ENCODE results near the gene DIP2B.
"Not testable (repeated sequence)": the region's sequence is repeated elsewhere in the genome, so short reads cannot be mapped to it uniquely, and the experiment has no call there.

DIP2B gene

GRCh38 chr12:50555471-50555885, 50.7 kb downstream of the DIP2B start:
- DNase-seq: no peak

DNA sequence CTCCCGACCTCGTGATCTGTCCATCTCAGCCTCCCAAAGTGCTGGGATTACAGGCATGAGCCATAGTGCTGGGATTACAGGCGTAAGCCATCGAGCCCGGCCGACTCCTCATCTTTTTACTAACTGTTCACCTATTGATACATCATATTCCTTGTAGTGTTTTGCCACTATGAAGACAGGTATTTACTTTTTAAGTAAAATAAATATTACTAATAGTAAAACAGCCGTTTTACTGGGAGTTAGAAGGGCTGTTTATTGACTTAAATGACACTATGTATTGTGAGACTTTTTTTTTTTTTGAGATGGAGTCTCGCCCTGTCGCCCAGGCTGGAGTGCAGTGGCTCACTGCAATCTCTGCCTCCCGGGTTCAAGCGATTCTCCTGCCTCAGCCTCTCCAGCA, 51.5 kb downstream of the DIP2B start:
- no peak for DNase-seq

- not testable (repeated sequence) for DNase-seq
Observed at GRCh38 chr12:50556796-50557195, 52.0 kb downstream of the DIP2B start.

GRCh38 chr12:50557421-50557820, 52.6 kb downstream of the DIP2B start:
- DNase-seq: no peak

DNA sequence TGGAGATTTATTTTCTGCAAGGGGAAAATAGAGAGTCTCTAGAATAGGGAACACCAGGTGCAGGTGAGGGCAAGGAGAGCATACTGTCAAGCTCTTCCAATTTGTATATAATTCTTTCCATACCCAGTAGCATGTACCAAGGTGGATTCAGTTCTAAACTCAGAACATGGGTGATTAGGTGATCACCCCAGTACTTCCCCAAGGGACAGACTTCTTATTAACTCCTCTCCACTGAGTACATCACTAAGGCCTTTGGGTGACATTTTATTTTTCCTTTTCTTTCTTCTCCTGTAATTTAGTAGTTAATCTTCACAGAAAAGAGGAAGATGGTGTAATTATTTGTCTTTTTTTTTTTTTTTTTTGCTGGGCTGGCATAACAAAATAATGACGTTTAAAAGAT, 54.2 kb downstream of the DIP2B start:
- DNase-seq: no peak

GRCh38 chr12:50562520-50563433, 58.0 kb downstream of the DIP2B start:
- no peak for DNase-seq

DNA sequence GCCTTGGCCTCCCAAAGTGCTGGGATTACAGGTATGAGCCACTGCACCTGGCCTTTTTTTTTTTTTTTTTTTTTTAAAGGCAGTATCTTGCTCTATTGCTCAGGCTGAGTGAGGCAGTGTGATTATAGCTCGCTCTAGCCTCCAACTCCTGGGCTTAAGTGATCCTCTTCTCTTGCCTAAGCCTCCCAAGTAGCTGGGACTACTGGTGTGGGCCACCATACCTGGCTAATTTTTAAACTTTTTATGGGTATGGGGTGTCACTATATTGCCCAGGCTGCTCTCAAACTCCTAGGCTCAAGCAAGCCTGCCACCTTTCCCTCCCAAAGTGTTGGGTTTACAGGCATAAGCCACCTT, 58.6 kb downstream of the DIP2B start:
- DNase-seq: no peak

GRCh38 chr12:50564237-50564947, 59.6 kb downstream of the DIP2B start:
- no peak for DNase-seq

- DNase-seq: no peak
Observed at GRCh38 chr12:50564948-50565297, 60.1 kb downstream of the DIP2B start.

DNA sequence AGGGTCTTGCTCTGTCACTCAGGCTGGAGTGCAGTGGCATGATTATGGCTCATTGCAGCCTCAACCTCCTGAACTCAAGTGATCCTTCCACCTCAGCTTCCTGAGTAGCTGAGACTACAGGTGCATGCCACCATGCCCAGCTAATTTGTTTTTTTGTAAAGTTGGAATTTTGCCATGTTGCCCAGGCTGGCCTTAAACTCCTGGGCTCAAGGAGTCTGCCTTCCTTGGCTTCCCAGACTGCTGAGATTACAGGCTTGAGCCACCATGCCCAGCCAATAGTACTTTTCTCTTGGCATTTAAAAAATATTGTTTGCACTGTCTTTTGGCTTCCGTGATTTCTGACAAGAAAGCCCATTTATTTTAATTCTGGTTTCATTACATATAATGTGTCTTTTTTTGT, 61.3 kb downstream of the DIP2B start:
- no peak for DNase-seq

- no peak for DNase-seq
Observed at GRCh38 chr12:50567926-50568325, 63.1 kb downstream of the DIP2B start.

GRCh38 chr12:50568338-50569091, 63.7 kb downstream of the DIP2B start:
- no peak for DNase-seq

DNA sequence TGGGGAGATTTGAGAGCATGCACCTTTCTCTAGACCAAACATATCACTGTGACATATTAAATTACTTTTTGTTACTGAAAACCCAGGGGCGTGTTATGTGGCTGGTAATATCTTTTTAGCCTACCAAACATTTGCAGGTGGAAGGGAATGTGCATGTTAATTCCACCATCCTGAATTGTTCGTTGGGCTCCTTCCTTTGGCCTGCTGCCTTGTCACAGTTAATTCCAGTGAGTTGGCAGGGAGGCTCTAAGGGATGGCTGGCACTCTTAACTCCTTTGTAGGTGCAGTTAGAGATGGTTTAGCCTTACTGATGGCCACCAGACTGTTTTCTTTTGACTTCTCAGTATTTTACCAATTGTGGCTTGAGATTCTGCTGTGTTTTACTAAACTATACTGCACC, 64.5 kb downstream of the DIP2B start:
- DNase-seq: no peak

- DNase-seq: no peak
Observed at GRCh38 chr12:50569876-50570275, 65.1 kb downstream of the DIP2B start.

GRCh38 chr12:50571786-50572185, 67.0 kb downstream of the DIP2B start:
- no peak for DNase-seq

DNA sequence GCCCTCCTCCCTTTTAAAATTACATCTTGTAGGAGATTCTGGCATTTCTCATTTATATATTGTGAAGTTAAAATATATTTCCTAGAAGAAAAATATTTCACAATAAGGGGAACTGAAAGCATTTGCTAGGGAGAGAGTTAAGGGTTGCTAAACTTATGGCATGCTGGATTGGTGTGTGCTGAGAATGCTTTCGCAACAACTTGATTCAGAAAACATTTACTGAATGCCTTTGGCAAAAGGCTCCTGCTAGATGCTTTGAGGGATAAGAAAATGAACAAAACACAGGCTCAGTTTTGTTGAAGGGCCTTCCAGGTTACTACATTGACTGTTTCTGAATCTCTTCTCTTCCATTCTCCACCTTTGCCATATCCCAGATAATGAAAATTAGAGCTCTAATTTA, 67.5 kb downstream of the DIP2B start:
- DNase-seq: no peak

DNA sequence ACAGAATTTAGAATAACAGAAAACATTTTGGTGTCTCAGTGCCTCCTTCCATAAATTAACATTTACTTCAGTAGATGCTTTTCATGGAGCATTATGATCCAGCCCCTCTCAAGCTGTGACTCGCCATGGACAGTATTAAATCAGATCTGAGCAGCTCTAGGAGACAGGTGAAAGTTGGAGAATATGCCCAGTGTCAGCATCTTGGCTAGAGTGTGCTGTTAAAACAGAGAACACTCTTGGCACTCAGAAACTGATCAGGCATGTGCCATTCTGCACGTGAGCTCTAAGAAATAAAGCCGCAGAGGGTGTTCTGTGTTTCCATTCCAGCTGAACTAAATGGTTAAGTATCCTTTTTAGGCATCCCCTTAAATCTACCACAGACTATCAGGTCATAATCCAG, 68.0 kb downstream of the DIP2B start:
- no peak for DNase-seq

GRCh38 chr12:50573271-50573670, 68.5 kb downstream of the DIP2B start:
- no peak for DNase-seq

GRCh38 chr12:50574601-50575348, 70.0 kb downstream of the DIP2B start:
- no peak for DNase-seq

DNA sequence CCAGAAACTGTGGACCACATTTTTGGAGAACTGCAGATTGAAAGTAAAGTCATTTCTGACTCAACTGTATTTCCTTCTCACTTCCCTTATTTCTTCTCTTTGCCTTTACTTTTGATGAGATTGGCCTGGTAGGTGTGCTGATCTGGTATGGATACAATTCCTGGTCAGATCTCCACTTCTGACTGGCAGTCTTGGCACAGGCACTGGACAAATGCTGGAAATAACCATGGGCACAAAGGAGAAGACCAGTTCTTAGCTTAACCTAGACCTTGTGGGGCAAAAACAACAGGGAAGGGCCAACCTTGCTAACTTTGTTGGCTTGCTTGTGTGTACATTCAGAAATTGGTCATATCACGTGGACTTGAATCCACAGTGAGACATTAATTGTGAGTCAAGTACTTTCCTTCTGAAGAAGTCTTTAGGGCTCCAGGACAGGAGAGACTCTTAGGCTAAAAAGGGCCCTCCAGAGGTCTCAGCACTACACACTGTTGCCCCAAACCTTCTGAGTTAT, 75.0 kb downstream of the DIP2B start:
- DNase-seq: no peak

GRCh38 chr12:50580436-50580835, 75.7 kb downstream of the DIP2B start:
- DNase-seq: no peak
